Renal pelvis (tissue), 12 donors: ENCODE data around the gene PPM1D. TPM values are rescaled to one million over a fixed set of nuclear protein-coding genes. Genes with fewer than 3 reads are reported as not detected.
"Not testable (repeated sequence)": the region's sequence is repeated elsewhere in the genome, so short reads cannot be mapped to it uniquely, and the experiment has no call there.

Source experiments
- DNase-seq: peaks from one replicate; pipeline ENCODE4 v3.0.0-alpha.2; 2013
- long read RNA-seq, 16 experiments: transcript quantifications; one replicate each; lab custom pipeline, GENCODE V29; 2026
- polyA plus RNA-seq, 3 donors: library from polyadenylated mRNA; unstranded; fragments of 120-200 nt; gene quantifications; one replicate each; pipeline ENCODE4 v1.2.1, GENCODE V29; 2013; ENCODE audit not compliant: insufficient read length in 3 of 3

The PPM1D gene
- polyA plus RNA-seq = 10 to 100 TPM; 20.1 to 21.2 (median 20.3) TPM
- long read RNA-seq, donor 1, full-length matches to known transcripts = 9 of 9 reads
- long read RNA-seq, donor 1, partial matches to known transcripts = 0 of 9 reads
- long read RNA-seq, donor 1, other reads (novel, unspliced or antisense) = 0 of 9 reads
- long read RNA-seq, donor 2, full-length matches to known transcripts = 10 of 10 reads
- long read RNA-seq, donor 2, partial matches to known transcripts = 0 of 10 reads
- long read RNA-seq, donor 2, other reads (novel, unspliced or antisense) = 0 of 10 reads
- long read RNA-seq, donor 3, full-length matches to known transcripts = 3 of 3 reads
- long read RNA-seq, donor 3, partial matches to known transcripts = 0 of 3 reads
- long read RNA-seq, donor 3, other reads (novel, unspliced or antisense) = 0 of 3 reads
- long read RNA-seq, donor 4, full-length matches to known transcripts = 3 of 3 reads
- long read RNA-seq, donor 4, partial matches to known transcripts = 0 of 3 reads
- long read RNA-seq, donor 4, other reads (novel, unspliced or antisense) = 0 of 3 reads
- long read RNA-seq, donor 5, full-length matches to known transcripts = 3 of 3 reads
- long read RNA-seq, donor 5, partial matches to known transcripts = 0 of 3 reads
- long read RNA-seq, donor 5, other reads (novel, unspliced or antisense) = 0 of 3 reads
- long read RNA-seq, donor 6, full-length matches to known transcripts = 13 of 13 reads
- long read RNA-seq, donor 6, partial matches to known transcripts = 0 of 13 reads
- long read RNA-seq, donor 6, other reads (novel, unspliced or antisense) = 0 of 13 reads
- long read RNA-seq, donor 7, full-length matches to known transcripts = 9 of 14 reads
- long read RNA-seq, donor 7, partial matches to known transcripts = 5 of 14 reads
- long read RNA-seq, donor 7, other reads (novel, unspliced or antisense) = 0 of 14 reads
- long read RNA-seq, donor 8, full-length matches to known transcripts = 3 of 3 reads
- long read RNA-seq, donor 8, partial matches to known transcripts = 0 of 3 reads
- long read RNA-seq, donor 8, other reads (novel, unspliced or antisense) = 0 of 3 reads
- long read RNA-seq, donor 9, full-length matches to known transcripts = 7 of 7 reads
- long read RNA-seq, donor 9, partial matches to known transcripts = 0 of 7 reads
- long read RNA-seq, donor 9, other reads (novel, unspliced or antisense) = 0 of 7 reads
- long read RNA-seq, donor 10, full-length matches to known transcripts = 9 of 9 reads
- long read RNA-seq, donor 10, partial matches to known transcripts = 0 of 9 reads
- long read RNA-seq, donor 10, other reads (novel, unspliced or antisense) = 0 of 9 reads
- long read RNA-seq, donor 11, full-length matches to known transcripts = 5 of 5 reads
- long read RNA-seq, donor 11, partial matches to known transcripts = 0 of 5 reads
- long read RNA-seq, donor 11, other reads (novel, unspliced or antisense) = 0 of 5 reads
- long read RNA-seq, donor 12, full-length matches to known transcripts = 18 of 18 reads
- long read RNA-seq, donor 12, partial matches to known transcripts = 0 of 18 reads
- long read RNA-seq, donor 12, other reads (novel, unspliced or antisense) = 0 of 18 reads
- long read RNA-seq, donor 13, full-length matches to known transcripts = 3 of 3 reads
- long read RNA-seq, donor 13, partial matches to known transcripts = 0 of 3 reads
- long read RNA-seq, donor 13, other reads (novel, unspliced or antisense) = 0 of 3 reads
- long read RNA-seq, donor 14 = 0 reads
- long read RNA-seq, donor 15 = 0 reads
- long read RNA-seq, donor 16, full-length matches to known transcripts = 11 of 18 reads
- long read RNA-seq, donor 16, partial matches to known transcripts = 7 of 18 reads
- long read RNA-seq, donor 16, other reads (novel, unspliced or antisense) = 0 of 18 reads

GRCh38 chr17:60599620-60600489 is at the start of gene PPM1D:
PPM1D (plus strand) TSS chr17:60600193; CDS start chr17:60600415, 222 bp downstream.
- DNase-seq = peak; percentile 99

GRCh38 chr17:60552255-60552654 is 47.7 kb upstream of the PPM1D start:
- DNase-seq = not testable (repeated sequence)

- DNase-seq = no peak
Measured at GRCh38 chr17:60554377-60554788, 45.6 kb upstream of the PPM1D start.

- no peak for DNase-seq
Measured at GRCh38 chr17:60555786-60556185, 44.2 kb upstream of the PPM1D start.

- no peak for DNase-seq
Measured at GRCh38 chr17:60557805-60558204, 42.2 kb upstream of the PPM1D start.

- DNase-seq = no peak
Measured at GRCh38 chr17:60559659-60559994, 40.4 kb upstream of the PPM1D start.

GRCh38 chr17:60559995-60560859 is 39.8 kb upstream of the PPM1D start:
- DNase-seq = no peak

- DNase-seq = no peak
Measured at GRCh38 chr17:60560860-60561257, 39.1 kb upstream of the PPM1D start.

GRCh38 chr17:60562421-60562820 is 37.6 kb upstream of the PPM1D start:
- DNase-seq = no peak

- no peak for DNase-seq
Measured at GRCh38 chr17:60563743-60564142, 36.2 kb upstream of the PPM1D start.

- no peak for DNase-seq
Measured at GRCh38 chr17:60565233-60565632, 34.8 kb upstream of the PPM1D start.

GRCh38 chr17:60573236-60574051 is 26.5 kb upstream of the PPM1D start:
- no peak for DNase-seq

- no peak for DNase-seq
Measured at GRCh38 chr17:60577147-60577915, 22.7 kb upstream of the PPM1D start.

GRCh38 chr17:60579090-60579489 is 20.9 kb upstream of the PPM1D start:
- no peak for DNase-seq

- DNase-seq = no peak
Measured at GRCh38 chr17:60579551-60579950, 20.4 kb upstream of the PPM1D start.

- no peak for DNase-seq
Measured at GRCh38 chr17:60583008-60583407, 17.0 kb upstream of the PPM1D start.

- no peak for DNase-seq
Measured at GRCh38 chr17:60585887-60586286, 14.1 kb upstream of the PPM1D start.
